ENCODE data around the gene RNASEH1. TPM values are rescaled to one million over a fixed set of nuclear protein-coding genes. Genes with fewer than 3 reads are reported as not detected.
A peak's percentile ranks its signal among the peaks of the same experiment; 100 is the strongest.

RNASEH1 gene, protein sequence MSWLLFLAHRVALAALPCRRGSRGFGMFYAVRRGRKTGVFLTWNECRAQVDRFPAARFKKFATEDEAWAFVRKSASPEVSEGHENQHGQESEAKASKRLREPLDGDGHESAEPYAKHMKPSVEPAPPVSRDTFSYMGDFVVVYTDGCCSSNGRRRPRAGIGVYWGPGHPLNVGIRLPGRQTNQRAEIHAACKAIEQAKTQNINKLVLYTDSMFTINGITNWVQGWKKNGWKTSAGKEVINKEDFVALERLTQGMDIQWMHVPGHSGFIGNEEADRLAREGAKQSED
- 42.7 and 48.3 TPM in 2 replicates for total RNA-seq

DNA sequence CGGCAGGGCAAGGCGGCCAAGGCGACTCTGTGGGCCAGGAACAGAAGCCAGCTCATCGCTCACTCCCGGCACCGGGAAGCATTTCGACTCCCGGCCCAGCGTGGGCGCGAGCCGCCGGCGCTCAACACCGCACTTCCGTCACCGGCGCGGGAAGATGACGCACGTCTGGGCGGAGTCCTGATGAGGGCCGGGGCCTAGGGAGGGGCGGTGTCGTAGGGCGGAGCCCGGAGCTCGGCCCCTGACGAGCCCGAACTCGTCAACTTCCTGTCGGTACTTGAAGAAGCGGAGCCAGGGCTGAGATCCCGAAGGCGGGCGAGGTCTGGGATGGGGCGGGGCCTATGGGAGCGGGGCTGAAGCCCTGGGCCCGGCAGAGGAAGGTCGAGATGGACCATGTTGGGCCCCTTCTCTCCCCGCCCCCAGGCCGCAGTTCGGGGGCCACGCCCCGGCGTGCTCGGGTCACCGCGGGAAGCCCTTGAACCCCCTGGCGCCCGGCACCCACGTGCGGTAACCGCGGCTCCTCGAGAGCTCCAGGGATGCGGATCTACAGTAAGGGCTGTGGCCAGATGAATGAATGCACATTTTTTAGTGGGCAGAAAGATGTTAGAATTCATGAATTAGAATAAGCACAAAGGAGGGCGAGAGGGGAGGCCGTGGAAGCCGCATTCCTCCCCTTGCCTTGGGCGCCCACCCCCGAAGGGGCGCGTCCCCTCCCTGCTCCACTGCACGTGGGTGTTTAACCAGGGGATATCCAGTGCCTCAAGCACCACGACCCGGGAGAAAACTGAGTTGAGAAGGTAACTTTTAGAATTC, at the start of gene RNASEH1:
Gene RNASEH1 (minus strand): TSS at position 129 of the 810 bp plus-strand sequence. CDS start 73 bp downstream, at position 56.
- H3K4me3 ChIP-seq (ENCODE audit: low read depth, low read length) = peak within 1 kb of the TSS; percentile 91
- TF ChIP-seq, protein P1, sequence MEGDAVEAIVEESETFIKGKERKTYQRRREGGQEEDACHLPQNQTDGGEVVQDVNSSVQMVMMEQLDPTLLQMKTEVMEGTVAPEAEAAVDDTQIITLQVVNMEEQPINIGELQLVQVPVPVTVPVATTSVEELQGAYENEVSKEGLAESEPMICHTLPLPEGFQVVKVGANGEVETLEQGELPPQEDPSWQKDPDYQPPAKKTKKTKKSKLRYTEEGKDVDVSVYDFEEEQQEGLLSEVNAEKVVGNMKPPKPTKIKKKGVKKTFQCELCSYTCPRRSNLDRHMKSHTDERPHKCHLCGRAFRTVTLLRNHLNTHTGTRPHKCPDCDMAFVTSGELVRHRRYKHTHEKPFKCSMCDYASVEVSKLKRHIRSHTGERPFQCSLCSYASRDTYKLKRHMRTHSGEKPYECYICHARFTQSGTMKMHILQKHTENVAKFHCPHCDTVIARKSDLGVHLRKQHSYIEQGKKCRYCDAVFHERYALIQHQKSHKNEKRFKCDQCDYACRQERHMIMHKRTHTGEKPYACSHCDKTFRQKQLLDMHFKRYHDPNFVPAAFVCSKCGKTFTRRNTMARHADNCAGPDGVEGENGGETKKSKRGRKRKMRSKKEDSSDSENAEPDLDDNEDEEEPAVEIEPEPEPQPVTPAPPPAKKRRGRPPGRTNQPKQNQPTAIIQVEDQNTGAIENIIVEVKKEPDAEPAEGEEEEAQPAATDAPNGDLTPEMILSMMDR (IDR thresholded peaks at IDR 0.05; ENCODE audit: insufficient read depth, low read depth, low read length) = no peak
- DNase-seq (ENCODE audit: low read depth) = peak; percentile 100

DNA sequence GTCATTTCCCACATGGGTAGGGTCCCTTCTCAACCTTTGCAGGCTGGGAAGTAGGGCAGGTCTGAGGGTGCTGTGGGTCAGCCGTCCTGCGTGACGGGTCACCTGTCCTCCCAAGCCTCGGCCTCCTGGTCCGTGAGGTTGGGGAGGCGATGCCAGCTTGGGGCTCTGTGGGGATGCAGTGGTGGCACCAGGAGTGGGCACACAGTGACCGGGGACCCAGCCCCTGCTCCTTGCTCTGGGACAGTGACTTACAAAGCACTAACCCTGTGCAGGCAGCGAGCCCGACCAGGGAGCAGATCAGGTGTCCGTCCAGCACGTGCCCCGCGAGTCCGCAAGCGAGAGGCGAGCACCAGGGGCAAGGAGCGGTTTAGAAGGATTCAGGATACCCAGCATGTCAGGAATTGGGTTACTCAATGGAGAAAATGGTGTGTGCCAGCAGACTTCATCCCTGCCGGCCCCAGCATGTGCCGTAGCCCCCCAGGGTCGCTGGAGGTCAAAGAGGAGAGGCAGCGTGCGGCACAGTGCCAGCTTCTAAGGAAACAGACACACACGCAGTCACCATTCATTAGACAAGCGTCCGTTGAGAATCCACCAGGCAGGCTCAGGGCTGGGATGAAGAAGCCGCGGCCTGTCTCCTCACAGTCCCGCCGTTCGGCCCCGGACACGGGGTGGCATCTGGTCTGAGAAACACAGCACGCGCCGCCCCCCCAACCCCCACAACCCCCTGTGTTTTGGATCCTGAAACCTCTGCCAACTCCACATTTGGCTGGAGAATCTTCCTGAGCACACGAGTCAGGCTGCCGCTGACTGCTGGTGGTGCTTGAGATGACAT, 48.5 kb upstream of the RNASEH1 start:
- TF ChIP-seq, protein P1 (IDR thresholded peaks at IDR 0.05; ENCODE audit: insufficient read depth, low read depth, low read length) = no peak
- no peak overlapping the region for H3K4me3 ChIP-seq (ENCODE audit: low read depth, low read length)
- DNase-seq (ENCODE audit: low read depth) = no peak

DNA sequence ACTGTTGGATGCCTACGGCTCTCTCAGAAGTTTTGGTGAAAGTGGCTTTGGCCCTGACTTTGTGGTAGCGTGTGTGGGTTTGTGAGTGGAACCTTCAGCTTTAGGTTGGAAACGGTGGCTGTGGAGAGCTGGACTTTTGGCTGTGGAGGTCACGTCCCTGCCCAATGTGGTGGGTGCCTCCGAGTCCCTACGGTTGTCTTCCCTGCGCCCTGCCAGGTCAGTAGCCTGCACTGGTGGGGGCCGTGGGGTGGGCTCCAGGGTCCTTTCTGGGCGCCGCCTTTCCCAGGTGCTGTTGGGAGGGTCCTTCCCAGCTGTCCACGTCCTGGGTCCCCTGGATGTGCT, 47.9 kb upstream of the RNASEH1 start:
- no peak overlapping the region for H3K4me3 ChIP-seq (ENCODE audit: low read depth, low read length)
- TF ChIP-seq, protein P1 (IDR thresholded peaks at IDR 0.05; ENCODE audit: insufficient read depth, low read depth, low read length) = no peak
- no peak for DNase-seq (ENCODE audit: low read depth)

DNA sequence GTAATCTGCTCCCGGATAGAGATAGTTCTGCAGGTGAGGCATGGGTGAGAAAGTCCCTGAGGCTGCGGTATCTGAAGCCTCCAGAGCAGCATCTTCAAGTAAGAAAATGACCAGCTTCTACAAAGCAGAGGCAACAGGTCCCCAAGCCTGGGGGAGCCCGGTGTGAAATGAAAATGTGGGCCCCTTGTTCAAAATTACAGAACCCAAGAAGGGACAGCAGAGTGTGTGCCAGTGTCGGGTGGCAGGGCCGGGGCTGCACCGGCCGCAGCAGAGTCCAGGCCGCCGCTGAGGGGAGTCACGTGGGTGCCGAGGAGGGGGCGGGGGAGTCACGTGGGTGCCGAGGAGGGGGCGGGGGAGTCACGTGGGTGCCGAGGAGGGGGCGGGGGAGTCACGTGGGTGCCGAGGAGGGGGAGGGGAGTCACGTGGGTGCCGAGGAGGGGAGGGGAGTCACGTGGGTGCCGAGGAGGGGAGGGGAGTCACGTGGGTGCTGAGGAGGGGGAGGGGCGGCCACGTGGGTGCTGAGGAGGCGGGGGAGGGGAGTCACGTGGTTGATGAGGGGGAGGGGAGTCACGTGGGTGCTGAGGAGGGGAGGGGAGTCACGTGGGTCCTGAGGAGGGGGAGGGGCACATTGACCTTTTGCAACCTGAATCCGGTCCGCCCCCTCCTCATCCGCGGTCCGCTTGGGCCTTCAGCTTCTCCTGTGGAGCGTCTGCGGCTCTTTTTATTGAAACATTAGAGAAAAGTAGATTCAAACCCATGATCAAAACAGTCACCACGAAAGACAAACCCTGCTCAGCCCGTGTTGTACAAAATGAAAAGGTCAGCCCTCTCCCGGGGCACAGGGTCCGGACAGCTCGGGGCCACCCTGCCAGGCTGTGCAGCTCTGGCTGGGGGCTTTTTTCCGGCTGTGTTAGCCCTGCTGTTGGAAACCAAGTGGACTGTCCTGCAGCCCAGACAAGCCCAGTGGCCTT, 47.1 kb upstream of the RNASEH1 start:
- no peak overlapping the region for H3K4me3 ChIP-seq (ENCODE audit: low read depth, low read length)
- TF ChIP-seq, protein P1 (IDR thresholded peaks at IDR 0.05; ENCODE audit: insufficient read depth, low read depth, low read length) = no peak
- peak; percentile 63 for DNase-seq (ENCODE audit: low read depth)

DNA sequence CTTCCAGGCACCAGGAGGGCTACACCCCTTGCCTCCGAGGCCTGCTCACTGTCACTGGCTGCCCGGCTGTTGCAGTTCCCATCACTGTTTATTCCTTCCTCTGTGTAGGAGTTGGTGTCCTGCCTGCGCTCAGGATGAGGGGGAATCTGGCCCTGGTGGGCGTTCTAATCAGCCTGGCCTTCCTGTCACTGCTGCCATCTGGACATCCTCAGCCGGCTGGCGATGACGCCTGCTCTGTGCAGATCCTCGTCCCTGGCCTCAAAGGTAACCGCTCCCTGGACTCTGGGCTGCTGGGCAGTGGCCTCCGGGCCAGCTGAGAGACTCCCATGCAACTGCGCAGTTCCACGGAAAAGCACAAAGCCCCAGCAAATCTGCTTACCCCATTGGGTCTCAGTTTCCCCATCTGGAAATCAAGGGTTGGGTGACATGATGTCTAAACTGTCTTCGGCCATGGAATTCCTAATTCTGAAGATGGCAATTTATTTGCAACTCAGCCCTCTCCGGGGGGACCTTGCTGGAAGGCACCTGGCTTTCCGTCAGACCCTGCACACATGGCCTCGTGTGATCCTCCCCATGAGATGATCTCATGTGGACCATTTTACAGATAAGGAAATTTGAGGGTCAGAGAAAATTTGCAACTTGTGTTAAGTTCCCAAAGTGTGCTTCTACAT, 46.2 kb upstream of the RNASEH1 start:
- H3K4me3 ChIP-seq (ENCODE audit: low read depth, low read length) = no peak overlapping the region
- DNase-seq (ENCODE audit: low read depth) = peak; percentile 53
- TF ChIP-seq, protein P1 (IDR thresholded peaks at IDR 0.05; ENCODE audit: insufficient read depth, low read depth, low read length) = no peak

Data from fibroblast of villous mesenchyme (primary cell).